Measurements from ENCODE around the gene RNASEH2B.

DNA sequence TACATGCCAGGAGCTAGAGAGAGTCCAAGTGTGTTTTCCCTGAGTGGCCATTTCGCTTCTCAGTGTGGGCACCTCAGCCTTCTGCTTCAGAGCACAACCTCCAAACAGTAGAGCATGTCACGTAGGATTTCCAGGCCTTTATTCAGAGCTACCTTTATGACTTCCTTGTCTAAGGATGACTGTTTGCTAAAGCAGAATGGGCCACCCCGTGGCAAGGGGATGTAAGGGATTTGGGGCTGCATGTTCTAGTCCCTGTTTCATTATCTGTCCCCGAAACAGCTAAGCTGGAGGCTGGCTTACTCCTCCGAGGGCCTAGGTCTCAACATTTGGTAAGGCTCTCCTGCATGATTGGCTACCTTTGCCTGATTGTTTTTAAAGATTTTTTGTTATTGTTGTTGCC lies 6.0 kb downstream of the RNASEH2B start:
- TF ChIP-seq CTCF (conservative IDR thresholded peaks at IDR 0.05; ENCODE audit: low read length) = peak; percentile 66
- no peak for TF ChIP-seq EZH2phosphoT487 (IDR thresholded peaks at IDR 0.05; ENCODE audit: borderline replicate concordance, low read depth, low read length)
